NCI-H774 (cell line): ENCODE data around the gene DYRK1A.
"Not testable (repeated sequence)": the region's sequence is repeated elsewhere in the genome, so short reads cannot be mapped to it uniquely, and the experiment has no call there.

Experiments used
- DNase-seq: peaks from one replicate; lab custom pipeline; 2025; lab: John Stamatoyannopoulos, UW

The DYRK1A gene

DNA sequence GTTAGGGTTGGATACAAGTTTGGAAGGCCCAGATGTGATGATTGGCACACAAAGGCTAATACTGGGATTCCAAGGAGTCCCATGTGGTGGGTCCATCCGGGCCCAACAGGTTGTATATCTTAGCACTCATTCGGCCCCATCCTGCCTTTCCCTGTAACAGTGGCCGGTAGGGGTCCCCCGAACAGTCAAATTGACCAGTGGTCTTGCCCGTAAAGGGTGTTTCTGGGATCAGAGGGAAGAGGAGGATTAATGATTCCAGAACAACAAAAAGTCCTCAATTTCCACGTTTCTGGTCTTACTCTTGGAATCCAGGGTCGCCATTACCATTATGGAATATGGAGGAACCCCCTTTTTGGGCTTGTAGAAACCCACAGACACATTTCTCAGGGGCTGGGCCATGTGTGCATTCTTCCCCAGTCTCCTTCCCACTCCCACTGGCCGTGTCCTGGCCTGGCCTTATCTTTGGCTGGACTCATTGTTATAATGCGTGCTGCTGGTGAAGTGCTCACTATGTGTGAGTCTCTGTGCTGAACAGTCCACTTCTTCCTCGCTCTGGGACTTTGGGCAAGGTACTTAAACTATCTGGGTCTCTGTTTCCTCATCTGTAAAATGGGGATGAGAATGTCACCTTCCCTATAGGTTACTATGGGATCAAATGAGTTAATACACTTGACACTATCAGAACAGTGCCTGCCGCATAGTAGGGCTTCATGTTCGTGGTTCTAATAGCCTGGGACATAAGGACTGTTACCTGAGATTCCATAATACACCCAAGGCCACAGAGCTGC lies 161.8 kb downstream of the DYRK1A start:
- DNase-seq: no peak

DNA sequence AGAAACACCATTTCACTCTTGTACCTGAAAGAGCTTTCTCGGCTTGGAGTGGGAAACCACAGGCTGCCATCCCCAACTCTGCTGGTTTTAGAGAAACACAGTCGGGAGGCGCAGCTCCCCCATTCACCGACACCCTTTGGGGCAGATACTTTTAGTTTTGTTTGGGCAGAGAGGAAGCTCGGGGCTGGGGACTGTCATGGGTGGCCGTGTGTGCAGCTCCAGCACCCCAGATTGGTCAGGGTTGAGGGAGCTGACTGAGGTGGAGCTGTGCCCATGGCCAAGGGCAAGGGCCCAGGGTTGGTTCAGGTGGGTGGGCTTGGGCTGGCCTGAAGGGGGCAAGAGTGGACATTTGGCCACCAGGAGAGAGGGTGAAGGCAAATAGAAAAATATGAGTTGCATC lies 163.1 kb downstream of the DYRK1A start:
- no peak for DNase-seq

DNA sequence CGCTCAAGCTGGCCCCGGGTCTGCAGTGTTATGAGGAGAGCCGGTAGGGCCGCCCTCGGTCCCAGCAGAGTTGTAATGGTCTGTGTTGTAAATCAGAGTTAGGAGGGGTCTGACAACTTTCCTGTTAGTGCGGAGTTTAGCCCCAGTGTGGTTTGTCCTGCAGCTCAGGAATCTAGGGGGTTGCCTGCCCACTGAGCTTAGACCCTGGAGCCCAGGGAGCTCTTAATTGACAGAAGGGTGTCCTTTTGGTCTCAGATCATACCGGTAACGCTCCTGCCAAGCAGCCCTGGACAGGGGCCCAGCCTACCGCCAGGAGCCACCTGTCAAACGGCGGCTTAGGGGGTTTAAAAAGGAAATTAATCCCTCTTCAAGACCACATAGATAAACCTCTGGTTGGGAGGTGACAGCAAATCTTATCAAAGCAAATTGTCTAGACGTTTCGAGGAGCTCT lies 164.4 kb downstream of the DYRK1A start:
- no peak for DNase-seq

DNA sequence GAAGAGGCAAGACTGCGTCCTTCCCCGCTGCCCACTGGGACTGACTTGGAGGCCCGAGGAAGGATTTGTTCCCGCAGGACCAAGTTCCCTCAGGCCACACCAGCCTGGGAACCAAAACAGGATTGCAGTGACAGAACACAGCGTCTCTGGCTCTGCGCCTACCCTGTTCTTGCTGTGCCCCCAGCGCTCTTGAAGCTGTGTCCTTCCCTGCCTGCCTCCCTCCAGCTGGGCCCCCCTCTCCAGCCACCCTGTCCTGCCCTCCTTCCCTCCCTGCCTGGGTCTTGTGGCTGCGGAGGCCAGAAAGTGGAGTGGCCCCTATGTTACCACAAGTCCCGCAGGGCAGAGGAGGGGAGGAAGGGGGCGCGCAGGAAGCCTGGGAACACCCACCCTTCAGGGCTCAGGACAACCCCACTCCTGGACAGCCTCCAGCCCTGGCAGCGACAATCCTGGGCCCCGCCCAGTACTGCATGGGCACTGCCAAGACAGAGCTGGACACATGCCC lies 164.9 kb downstream of the DYRK1A start:
- no peak for DNase-seq

DNA sequence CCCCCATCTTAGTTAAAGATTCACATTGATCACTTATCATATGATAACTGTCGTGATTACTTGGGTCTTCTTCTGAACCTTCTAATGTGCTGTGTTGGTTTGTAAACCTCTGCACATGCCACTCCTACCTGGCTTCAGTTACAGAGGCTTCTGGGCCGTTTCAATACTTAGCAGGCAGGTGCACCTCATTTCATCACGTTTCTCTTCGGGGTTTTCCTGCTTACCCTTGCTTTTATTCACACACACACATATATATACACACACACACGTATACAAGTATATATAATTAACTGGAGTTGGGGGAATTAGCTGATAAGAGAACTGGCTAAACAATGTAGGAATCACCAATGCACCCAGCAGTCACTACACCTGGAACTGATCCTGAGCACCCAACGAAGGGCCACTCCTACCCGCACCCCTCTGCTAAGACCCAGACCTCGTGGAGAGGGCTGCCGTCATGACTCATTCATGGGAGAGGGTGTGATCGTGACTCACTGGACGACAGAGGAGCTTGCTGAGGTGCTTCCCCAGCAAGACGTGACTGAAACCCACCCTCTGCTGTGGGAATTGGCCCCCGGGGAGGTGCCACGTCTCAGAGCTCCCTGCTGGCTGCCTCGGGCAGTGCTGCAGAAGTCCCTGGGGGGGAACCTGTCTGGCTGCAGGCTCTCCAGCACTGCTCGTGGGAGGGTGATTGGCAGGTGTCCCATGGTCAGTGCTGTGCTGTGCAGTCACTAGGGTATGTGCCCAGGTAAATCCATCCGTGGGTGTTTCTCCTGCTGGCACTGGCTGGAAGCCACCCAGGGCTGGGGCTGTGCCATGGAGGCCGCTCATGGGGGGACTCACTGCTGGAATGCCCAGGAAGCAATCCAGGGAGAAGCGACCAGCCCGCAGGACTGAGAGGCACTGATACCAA lies 166.6 kb downstream of the DYRK1A start:
- DNase-seq: peak; percentile 2

DNA sequence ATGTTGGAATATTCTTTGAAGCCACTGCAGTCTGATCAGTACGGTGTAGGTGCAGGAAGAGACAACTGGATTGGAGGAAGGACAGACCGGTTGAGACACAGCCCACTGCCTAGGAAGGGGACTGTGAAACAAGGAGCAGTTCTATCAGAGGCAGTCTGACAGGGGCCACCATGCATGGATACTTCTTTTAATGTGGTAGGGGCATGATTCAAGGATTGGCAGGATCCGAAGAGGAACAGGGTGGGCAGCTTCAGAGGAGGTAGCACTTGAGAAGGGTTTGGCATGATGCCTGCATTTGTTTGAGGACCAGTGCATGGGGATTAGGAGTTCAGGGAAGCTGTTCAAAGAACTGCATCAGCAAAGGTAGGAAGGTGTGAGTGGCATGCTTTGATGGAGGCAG lies 167.9 kb downstream of the DYRK1A start:
- DNase-seq: no peak

DNA sequence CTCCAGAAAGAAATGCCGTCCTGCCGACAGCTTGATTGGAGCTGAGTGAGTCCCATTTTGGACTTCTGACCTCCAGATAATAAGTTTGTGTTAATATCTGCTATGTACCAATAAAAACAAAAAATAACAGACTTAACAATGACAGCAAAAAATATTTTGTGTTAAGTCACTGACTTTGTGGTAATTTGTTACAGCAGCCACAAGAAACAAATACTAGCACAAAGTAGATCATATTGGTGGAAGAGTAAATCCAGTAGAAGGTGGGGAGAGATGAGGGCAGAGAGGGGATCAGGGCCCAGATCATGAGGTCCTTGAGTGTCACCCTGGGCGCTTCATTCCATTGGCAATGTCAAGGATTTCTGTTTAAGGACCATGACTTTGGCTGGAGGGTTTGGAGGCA lies 168.6 kb downstream of the DYRK1A start:
- no peak for DNase-seq

DNA sequence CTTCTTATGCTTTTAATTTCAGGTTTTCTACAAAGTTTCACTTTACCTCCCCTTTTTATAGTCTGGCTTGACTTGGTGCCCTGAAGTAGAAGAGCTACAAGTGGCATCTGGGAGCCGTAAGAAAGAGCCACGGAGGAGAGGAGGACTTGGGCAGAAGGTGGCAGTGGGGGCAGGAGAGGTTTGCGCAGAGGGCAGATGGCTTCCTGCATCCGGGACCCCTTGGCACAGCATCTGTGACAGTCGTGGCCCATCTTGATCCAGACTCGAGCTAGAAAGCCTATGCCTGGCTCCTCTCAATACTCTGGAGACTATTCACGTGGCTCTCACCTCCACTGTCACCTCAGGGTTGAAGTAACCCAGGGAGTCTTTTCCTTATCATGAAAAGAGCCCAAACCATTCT lies 169.1 kb downstream of the DYRK1A start:
- no peak for DNase-seq

DNA sequence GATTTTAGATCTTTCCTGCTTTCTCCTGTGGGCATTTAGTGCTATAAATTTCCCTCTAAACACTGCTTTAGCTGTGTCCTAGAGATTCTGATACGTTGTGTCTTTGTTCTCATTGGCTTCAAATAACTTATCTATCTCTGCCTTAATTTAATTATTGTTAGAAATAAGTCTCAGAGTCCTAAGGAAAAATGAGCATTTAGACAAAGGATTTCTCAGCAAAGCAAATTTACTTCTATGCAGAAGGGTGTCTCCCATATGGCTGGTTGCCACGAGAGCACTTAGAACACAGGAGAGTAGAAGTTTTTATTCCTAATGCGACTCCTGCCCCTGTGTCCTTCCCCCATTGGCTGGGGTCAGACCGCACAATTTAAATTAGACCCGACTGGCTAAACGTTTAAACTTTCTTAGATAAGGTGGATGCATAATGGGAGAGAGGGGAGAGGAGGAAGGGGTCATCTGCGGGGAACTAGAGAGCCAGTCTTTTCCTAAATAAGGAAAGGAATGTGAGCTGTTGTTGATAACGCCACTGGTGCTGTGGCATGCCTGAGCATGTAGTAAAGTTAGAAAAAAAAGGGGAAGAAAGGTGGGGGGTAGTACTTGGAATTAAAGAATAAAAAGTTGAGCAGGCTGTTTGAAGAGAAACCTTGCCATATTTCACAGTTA lies 170.2 kb downstream of the DYRK1A start:
- DNase-seq: no peak

DNA sequence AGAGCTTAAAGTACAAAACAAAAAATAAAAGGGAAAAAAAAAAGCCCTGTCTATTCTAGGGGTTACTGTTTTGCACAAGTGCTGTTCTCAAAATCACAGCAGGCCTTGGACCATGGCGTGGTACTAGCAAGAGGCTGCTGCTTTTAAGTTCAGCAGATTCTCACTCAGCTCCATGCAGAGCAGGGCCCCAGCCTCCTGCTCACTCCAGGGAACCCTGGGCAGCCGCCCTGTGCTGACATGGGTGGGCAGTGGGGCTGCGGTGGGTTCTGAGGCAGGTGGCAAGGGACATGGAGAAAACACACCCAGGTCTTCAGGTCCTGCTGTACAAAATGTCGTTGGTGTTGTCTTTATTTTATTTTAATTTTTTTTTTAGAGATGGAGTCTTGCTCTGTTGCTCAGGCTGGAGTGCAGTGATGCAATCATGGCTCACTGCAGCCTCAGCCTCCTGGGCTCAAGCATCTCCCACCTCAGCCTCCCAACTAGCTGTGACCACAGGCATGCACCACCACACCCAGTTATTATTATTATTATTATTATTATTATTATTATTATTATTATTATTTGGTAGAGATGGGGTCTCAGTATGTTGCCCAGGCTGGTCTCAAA lies 170.9 kb downstream of the DYRK1A start:
- no peak for DNase-seq

DNA sequence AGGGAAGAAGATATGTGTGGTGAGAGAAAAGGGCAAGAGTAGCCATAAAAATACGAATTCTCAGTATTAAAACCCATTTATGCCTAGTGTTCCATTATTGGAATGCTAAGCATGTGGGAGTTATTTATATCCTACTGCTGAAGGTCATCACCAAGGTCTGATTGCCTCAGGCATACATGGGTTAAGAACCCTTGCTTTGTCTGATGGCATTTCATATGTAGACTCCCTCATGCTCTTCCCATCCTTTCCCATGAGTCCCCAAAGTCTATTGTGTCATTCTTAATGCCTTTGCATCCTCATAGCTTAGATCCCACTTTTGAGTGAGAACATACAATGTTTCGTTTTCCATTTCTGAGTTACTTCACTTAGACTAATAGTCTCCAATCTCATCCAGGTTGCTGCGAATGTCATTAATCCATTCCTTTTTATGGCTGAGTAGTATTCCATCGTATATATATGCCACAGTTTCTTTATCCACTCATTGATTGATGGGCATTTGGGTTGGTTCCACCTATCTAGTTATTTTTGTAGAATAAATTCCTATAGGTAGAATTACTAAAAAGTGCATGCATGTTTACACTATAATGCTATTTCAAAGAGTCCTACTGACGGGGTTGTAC lies 172.5 kb downstream of the DYRK1A start:
- no peak for DNase-seq

DNA sequence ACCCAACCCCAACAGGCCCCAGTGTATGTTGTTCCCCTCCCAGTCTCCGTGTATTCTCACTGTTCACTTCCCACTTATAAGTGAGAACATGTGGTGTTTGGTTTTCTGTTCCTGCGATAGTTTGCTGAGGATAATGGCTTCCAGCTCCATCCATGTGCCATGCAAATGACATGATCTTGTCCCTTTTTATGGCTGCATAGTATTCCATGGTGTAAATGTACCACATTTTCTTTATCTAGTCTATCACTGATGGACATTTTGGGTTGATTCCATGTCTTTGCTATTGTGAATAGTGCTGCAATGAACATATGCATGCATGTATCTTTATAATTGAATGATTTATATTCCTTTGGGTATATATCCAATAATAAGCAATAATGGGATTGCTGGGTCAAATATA lies 174.6 kb downstream of the DYRK1A start:
- DNase-seq: not testable (repeated sequence)

DNA sequence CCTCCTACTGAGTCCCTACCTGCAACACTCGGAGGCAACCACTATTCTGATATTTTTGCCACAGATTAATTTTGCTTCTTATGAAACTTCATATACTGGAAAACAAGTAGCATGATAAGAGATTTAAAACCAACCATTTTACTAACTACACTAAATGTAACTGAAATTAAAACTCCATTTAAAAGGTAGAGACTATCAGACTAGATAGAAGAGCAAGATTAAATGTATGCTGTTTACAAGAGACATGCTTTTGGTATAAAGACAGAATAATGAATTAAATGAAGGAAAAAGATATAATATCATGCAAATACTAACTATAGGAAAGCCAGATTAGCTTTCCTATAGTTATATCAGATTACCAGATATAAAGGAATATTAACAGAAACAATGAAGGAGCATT lies 175.9 kb downstream of the DYRK1A start:
- DNase-seq: no peak

DNA sequence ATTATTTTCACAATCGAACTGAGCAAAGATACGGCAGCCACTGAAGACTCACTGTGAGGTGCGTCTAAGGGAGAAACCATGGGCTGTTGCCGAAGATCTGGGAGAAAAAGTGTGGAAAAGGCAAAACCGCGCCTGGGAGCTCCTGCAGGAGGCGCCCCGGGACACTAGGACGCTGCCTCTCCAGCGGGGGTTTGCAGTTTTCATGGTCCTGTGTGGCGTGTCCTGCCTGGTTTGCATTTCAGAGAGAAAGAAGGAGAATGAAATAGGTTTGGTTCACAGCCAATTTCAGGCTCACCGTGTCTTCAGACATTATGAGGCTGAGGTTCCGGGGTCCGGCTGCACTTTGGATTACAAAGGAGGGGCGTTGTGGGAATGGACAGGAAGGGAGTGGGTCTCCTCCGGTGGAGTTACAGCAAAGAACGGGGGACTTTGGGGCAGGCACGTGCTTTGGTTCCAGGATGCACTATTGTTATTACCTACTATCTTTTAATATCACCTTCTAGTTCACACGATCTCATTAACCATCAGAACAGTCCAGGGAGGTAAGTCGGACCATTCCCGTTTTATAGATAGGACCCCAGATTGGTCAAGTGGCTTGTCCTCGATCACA lies 179.8 kb downstream of the DYRK1A start:
- DNase-seq: no peak

DNA sequence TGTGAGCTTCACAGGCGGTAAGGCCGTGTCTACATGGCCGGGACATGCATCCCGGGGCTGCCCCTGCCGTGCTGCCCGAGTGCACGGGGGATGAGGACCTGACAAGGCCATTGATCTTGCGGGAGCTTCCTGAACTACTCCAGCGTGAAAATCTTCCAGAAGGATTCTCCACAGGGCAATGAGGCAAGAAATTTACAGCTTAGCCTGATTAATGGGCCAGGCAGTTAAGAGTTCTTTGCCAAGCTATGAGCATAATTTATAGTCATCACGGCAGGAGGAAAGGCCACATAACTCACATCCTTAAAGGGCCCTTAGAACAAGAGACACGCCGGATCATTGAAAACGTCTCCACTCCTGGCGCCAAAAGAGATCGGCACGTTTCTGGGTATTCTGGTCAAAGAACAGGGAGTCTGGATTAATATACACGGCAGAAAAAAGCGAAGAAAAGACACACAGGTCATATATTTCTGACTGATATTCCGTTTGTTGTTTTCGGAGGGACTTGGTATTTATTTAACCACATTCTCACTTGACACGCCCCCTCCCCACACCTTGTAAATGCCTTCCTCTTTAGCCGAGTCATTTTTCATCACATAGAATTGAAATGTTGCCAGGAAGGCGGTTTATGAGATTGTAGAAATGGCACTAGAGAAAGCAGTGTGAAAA lies 180.5 kb downstream of the DYRK1A start:
- no peak for DNase-seq

DNA sequence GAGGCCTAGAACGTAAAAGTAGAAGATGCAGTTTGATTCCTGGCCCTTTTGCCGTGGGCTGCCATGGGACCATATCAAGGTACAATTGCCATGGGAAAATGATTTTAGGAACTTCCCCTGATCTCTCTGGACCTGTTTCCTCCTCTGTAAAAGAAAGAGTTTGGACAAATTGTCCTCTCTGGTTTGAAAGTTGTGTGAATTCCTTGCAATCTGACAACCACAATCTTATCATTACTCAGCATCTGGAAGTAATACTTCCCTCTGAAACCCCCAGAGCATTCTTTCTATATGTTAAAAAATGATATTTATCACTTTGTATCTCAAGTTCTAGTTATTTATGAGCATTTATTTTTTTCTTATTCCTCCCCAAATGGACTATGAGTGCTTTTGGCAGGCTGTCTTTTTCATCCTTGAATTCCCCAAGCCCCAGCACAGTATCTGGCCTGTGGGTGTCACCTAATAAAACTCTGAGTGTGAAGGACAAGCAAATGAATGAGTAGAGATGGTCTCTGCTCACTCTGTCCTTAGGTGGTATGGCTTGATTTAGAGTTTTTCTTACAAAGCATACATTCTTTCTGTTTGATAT lies 181.1 kb downstream of the DYRK1A start:
- DNase-seq: no peak

DNA sequence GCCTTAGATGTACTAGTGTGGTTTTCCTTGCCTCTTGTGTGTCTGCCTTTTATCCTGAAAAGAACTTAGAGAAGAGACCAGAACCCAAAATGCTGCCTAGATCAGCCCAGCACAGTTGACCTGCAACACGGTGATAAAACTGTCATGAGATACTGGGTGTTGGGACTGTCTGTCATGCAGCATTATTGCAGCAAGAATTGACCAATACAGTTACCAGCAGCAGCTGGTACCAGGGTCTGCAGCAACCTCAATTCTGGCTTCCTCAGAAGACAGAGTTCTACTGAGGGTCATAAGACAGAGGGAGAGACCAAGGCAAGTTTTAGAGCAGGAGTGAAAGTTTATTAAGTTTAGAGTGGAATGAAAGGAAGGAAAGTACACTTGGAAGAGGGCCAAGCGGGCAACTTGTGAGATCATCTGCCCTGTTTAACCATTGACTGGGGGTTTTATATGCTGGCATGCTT lies 182.0 kb downstream of the DYRK1A start:
- DNase-seq: no peak

DNA sequence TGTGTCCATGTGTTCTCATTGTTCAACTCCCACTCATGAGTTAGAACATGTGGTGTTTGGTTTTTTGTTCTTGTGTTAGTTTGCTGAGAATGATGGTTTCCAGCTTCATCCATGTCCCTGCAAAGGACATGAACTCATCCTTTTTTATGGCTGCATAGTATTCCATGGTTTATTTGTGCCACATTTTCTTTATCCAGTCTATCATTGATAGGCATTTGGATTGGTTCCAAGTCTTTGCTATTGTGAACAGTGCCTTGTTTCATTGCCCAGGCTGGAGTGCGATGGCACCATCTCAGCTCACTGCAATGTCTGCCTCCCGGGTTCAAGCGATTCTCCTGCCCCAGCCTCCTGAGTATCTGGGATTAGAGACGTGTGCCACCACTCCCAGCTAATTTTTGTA lies 183.2 kb downstream of the DYRK1A start:
- DNase-seq: not testable (repeated sequence)

DNA sequence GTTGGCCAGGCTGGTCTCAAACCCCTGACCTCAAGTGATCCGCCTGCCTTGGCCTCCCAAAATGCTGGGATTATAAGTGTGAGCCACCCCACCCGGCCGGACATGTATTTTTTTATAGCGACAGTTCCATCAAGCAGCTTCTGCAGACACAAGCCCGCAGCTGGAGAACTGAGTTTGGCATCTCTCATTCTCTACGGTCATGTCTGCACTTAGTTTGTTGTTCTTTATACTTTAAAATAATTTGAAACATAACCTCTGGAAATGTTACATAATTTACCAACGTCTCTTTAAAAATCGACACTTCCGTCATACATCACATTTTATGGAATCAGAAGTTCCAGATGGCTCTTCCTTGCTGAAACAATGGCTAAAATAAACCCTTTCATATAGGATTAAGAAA lies 183.6 kb downstream of the DYRK1A start:
- no peak for DNase-seq
